Measurements from ENCODE around the gene FAM184B. TPM values are rescaled to one million over a fixed set of nuclear protein-coding genes. Genes with fewer than 3 reads are reported as not detected.

FAM184B gene
- total RNA-seq, 1 donor = not detected

GRCh38 chr4:17708992-17709762 lies 72.2 kb downstream of the FAM184B start:
- no peak for DNase-seq (ENCODE audit: insufficient read length, low spot score, missing footprints)
- H3K4me2 ChIP-seq (ENCODE audit: insufficient read depth, low read length) = no peak overlapping the region
- H3K36me3 ChIP-seq (ENCODE audit: insufficient read depth, low read length) = no peaks in the 10 kb centered on the region
- H3K9me3 ChIP-seq (ENCODE audit: low read depth, low read length) = no peaks in the 10 kb centered on the region
- no peak for TF ChIP-seq CTCF (IDR thresholded peaks at IDR 0.05; ENCODE audit: extremely low read depth, low read depth, low read length)
- no peaks in the 10 kb centered on the region for H4K20me1 ChIP-seq (ENCODE audit: insufficient read depth, low read length)
- no peak overlapping the region for H3K27ac ChIP-seq (ENCODE audit: low read depth, low read length)
- no peak overlapping the region for H3K4me3 ChIP-seq (ENCODE audit: insufficient read depth, low read length)
- no peaks in the 10 kb centered on the region for H3K4me1 ChIP-seq (ENCODE audit: insufficient read depth, low read length)
- H3K27me3 ChIP-seq (ENCODE audit: insufficient read depth, low read length) = no peaks in the 10 kb centered on the region
- H2AFZ ChIP-seq (ENCODE audit: low read length) = no peak overlapping the region
- no peaks in the 10 kb centered on the region for H3K79me2 ChIP-seq (ENCODE audit: insufficient read depth, low read length)

- no peak for DNase-seq (ENCODE audit: insufficient read length, low spot score, missing footprints)
- no peak for TF ChIP-seq CTCF (IDR thresholded peaks at IDR 0.05; ENCODE audit: extremely low read depth, low read depth, low read length)
- H3K4me1 ChIP-seq (ENCODE audit: insufficient read depth, low read length) = no peaks in the 10 kb centered on the region
These were observed 73.8 kb downstream of the FAM184B start for GRCh38 chr4:17707671-17708070.

GRCh38 chr4:17705107-17705506 lies 76.3 kb downstream of the FAM184B start:
- Histone ChIP-seq H3K4me1 (ENCODE audit: insufficient read depth, low read length) (no peaks in the 10 kb centered on the region), H3K79me2 (ENCODE audit: insufficient read depth, low read length) (no peaks in the 10 kb centered on the region), H3K4me2 (ENCODE audit: insufficient read depth, low read length) (no peak overlapping the region), H3K36me3 (ENCODE audit: insufficient read depth, low read length) (no peaks in the 10 kb centered on the region), H3K4me3 (ENCODE audit: insufficient read depth, low read length) (no peak overlapping the region), H3K9me3 (ENCODE audit: low read depth, low read length) (no peaks in the 10 kb centered on the region), H4K20me1 (ENCODE audit: insufficient read depth, low read length) (no peaks in the 10 kb centered on the region), H3K27ac (ENCODE audit: low read depth, low read length) (no peak overlapping the region), H2AFZ (ENCODE audit: low read length) (no peak overlapping the region), H3K27me3 (ENCODE audit: insufficient read depth, low read length) (no peaks in the 10 kb centered on the region)
- TF ChIP-seq CTCF (IDR thresholded peaks at IDR 0.05; ENCODE audit: extremely low read depth, low read depth, low read length) = no peak
- no peak for DNase-seq (ENCODE audit: insufficient read length, low spot score, missing footprints)

More at GRCh38 chr4:17707671-17708070, 73.8 kb downstream of the FAM184B start:
- no peaks in the 10 kb centered on the region for H4K20me1 ChIP-seq (ENCODE audit: insufficient read depth, low read length)
- no peaks in the 10 kb centered on the region for H3K27me3 ChIP-seq (ENCODE audit: insufficient read depth, low read length)
- no peak overlapping the region for H2AFZ ChIP-seq (ENCODE audit: low read length)
- no peaks in the 10 kb centered on the region for H3K79me2 ChIP-seq (ENCODE audit: insufficient read depth, low read length)
- no peak overlapping the region for H3K4me2 ChIP-seq (ENCODE audit: insufficient read depth, low read length)
- no peaks in the 10 kb centered on the region for H3K9me3 ChIP-seq (ENCODE audit: low read depth, low read length)
- no peak overlapping the region for H3K27ac ChIP-seq (ENCODE audit: low read depth, low read length)
- no peaks in the 10 kb centered on the region for H3K36me3 ChIP-seq (ENCODE audit: insufficient read depth, low read length)
- no peak overlapping the region for H3K4me3 ChIP-seq (ENCODE audit: insufficient read depth, low read length)

- TF ChIP-seq CTCF (IDR thresholded peaks at IDR 0.05; ENCODE audit: extremely low read depth, low read depth, low read length) = no peak
- Histone ChIP-seq H3K36me3 (ENCODE audit: insufficient read depth, low read length) (no peaks in the 10 kb centered on the region), H3K27ac (ENCODE audit: low read depth, low read length) (no peak overlapping the region), H2AFZ (ENCODE audit: low read length) (no peak overlapping the region), H4K20me1 (ENCODE audit: insufficient read depth, low read length) (no peaks in the 10 kb centered on the region), H3K4me2 (ENCODE audit: insufficient read depth, low read length) (no peak overlapping the region), H3K9me3 (ENCODE audit: low read depth, low read length) (no peaks in the 10 kb centered on the region), H3K27me3 (ENCODE audit: insufficient read depth, low read length) (no peaks in the 10 kb centered on the region), H3K4me3 (ENCODE audit: insufficient read depth, low read length) (no peak overlapping the region), H3K4me1 (ENCODE audit: insufficient read depth, low read length) (no peaks in the 10 kb centered on the region), H3K79me2 (ENCODE audit: insufficient read depth, low read length) (no peaks in the 10 kb centered on the region)
- no peak for DNase-seq (ENCODE audit: insufficient read length, low spot score, missing footprints)
These were observed 77.3 kb downstream of the FAM184B start for GRCh38 chr4:17704020-17704650.

Measured in osteoblast (primary cell).